Smooth muscle cell (in vitro differentiated cells): ENCODE data around the gene TRIM28. TPM values are rescaled to one million over a fixed set of nuclear protein-coding genes. Genes with fewer than 3 reads are reported as not detected.

Source experiments
- DNase-seq: peaks from one replicate; lab custom pipeline; 2025; ENCODE audit not compliant: unreplicated experiment; lab: John Stamatoyannopoulos, UW
- H2AFZ ChIP-seq: fragments of 200-600 bp; sonication (generic); 2 replicates; pipeline ENCODE4 v1.6.0; 2016; ENCODE audit warnings: antibody characterized with exemption, low read depth, mild to moderate bottlenecking
- H3F3A ChIP-seq: fragments of 200-600 bp; sonication (generic); 2 replicates; pipeline ENCODE4 v1.6.0; 2017; ENCODE audit warnings: antibody characterized with exemption, low read depth
- H3K27ac ChIP-seq: fragments of 200-600 bp; sonication (generic); 2 replicates; pipeline ENCODE4 v1.5.1; 2016; ENCODE audit warnings: low read depth, mild to moderate bottlenecking
- H3K27me3 ChIP-seq: fragments of 200-600 bp; sonication (generic); 2 replicates; pipeline ENCODE4 v1.6.1; 2016; ENCODE audit warnings: low read depth, mild to moderate bottlenecking
- H3K36me3 ChIP-seq: fragments of 200-600 bp; sonication (generic); 2 replicates; pipeline ENCODE4 v1.5.1; 2016; ENCODE audit warnings: low read depth
- H3K4me1 ChIP-seq: fragments of 200-600 bp; sonication (generic); 2 replicates; pipeline ENCODE4 v1.5.1; 2016; ENCODE audit warnings: low read depth
- H3K4me2 ChIP-seq: fragments of 200-600 bp; sonication (generic); 2 replicates; pipeline ENCODE4 v1.6.0; 2016; ENCODE audit warnings: mild to moderate bottlenecking
- H3K4me3 ChIP-seq: fragments of 200-600 bp; sonication (generic); 2 replicates; pipeline ENCODE4 v1.5.1; 2016; ENCODE audit warnings: mild to moderate bottlenecking
- H3K79me2 ChIP-seq: fragments of 200-600 bp; sonication (generic); 2 replicates; pipeline ENCODE4 v1.6.0; 2016; ENCODE audit warnings: low read depth, mild to moderate bottlenecking
- H3K9ac ChIP-seq: fragments of 200-600 bp; sonication (generic); 2 replicates; pipeline ENCODE4 v1.6.0; 2016; ENCODE audit warnings: low read depth
- H3K9me3 ChIP-seq: fragments of 200-600 bp; sonication (generic); replicated peaks from 2 replicates; pipeline ENCODE4 v1.5.1; 2016; ENCODE audit warnings: low read depth
- H4K20me1 ChIP-seq: fragments of 200-600 bp; sonication (generic); 2 replicates; pipeline ENCODE4 v1.6.0; 2016; ENCODE audit warnings: low read depth
- CTCF ChIP-seq: fragments of 200-600 bp; sonication (generic); IDR thresholded peaks from 2 replicates; pipeline ENCODE4 v1.5.1; 2017; ENCODE audit warnings: borderline replicate concordance, mild to moderate bottlenecking, antibody characterized with exemption; ENCODE audit not compliant: insufficient read depth, poor library complexity, severe bottlenecking
- WGBS: methylation state at CpG from one replicate; pipeline ENCODE4 v1.1.7; 2016; ENCODE audit warnings: low lambda C conversion rate; 5-methylcytosine and 5-hydroxymethylcytosine counted together
- polyA plus RNA-seq: library from polyadenylated mRNA; unstranded; fragments of >200 nt; fragmentation: Nextera tagmentation; extraction: Ambion mirVana; gene quantifications from 2 replicates; pipeline ENCODE4 v1.2.1, GENCODE V29; 2016
- total RNA-seq: library from RNA; depleted of rRNA; stranded (reverse); fragments of >200 nt; gene quantifications from 2 replicates; pipeline ENCODE4 v1.2.3, GENCODE V29; 2014

The TRIM28 gene
- total and polyA plus RNA-seq, 2 experiments from 2014 or later: 148 to 178 TPM

GRCh38 chr19:58555369-58555885, 11.6 kb downstream of the TRIM28 start:
- TF ChIP-seq CTCF: no peak
- Histone ChIP-seq H3K4me2 (peak overlapping the region; percentile 92), H3K9ac (peak overlapping the region; percentile 85), H3K79me2 (peaks cover 47% of the 10 kb centered on the region), H3K4me1 (peaks cover 25% of the 10 kb centered on the region), H4K20me1 (peaks cover 17% of the 10 kb centered on the region), H3K9me3 (no peaks in the 10 kb centered on the region), H3K27me3 (no peaks in the 10 kb centered on the region), H3F3A (peaks cover 27% of the 10 kb centered on the region), H3K4me3 (peak overlapping the region; percentile 63), H2AFZ (no peak overlapping the region), H3K27ac (peak overlapping the region; percentile 98), H3K36me3 (no peaks in the 10 kb centered on the region)
- WGBS: 75% methylated on average over 4 of the region's 4 CpGs
- no peak for DNase-seq

- peaks cover 27% of the 10 kb centered on the region for H3F3A ChIP-seq
- 94% methylated on average over 14 of the region's 16 CpGs for WGBS
- TF ChIP-seq CTCF: no peak
- no peaks in the 10 kb centered on the region for H3K36me3 ChIP-seq
- no peaks in the 10 kb centered on the region for H3K27me3 ChIP-seq
- H3K4me2 ChIP-seq: no peak overlapping the region
- no peaks in the 10 kb centered on the region for H3K9me3 ChIP-seq
- peaks cover 14% of the 10 kb centered on the region for H4K20me1 ChIP-seq
- H3K9ac ChIP-seq: peak overlapping the region; percentile 96
- peaks cover 25% of the 10 kb centered on the region for H3K4me1 ChIP-seq
- no peak for DNase-seq
- peak overlapping the region; percentile 98 for H3K27ac ChIP-seq
- no peak overlapping the region for H3K4me3 ChIP-seq
- H3K79me2 ChIP-seq: peaks cover 47% of the 10 kb centered on the region
- H2AFZ ChIP-seq: no peak overlapping the region
Measured at GRCh38 chr19:58555920-58556621, 12.2 kb downstream of the TRIM28 start.

- no peak for TF ChIP-seq CTCF
- peak overlapping the region; percentile 93 for H3K4me2 ChIP-seq
- H3K9ac ChIP-seq: peak overlapping the region; percentile 96
- H3K27ac ChIP-seq: peak overlapping the region; percentile 98
- peak overlapping the region; percentile 62 for H3K4me3 ChIP-seq
- WGBS: 85% methylated on average over 10 of the region's 10 CpGs
- H2AFZ ChIP-seq: no peak overlapping the region
- H3K27me3 ChIP-seq: no peaks in the 10 kb centered on the region
- peaks cover 47% of the 10 kb centered on the region for H3K79me2 ChIP-seq
- H3F3A ChIP-seq: peaks cover 27% of the 10 kb centered on the region
- H3K36me3 ChIP-seq: no peaks in the 10 kb centered on the region
- peaks cover 14% of the 10 kb centered on the region for H4K20me1 ChIP-seq
- no peak for DNase-seq
- peaks cover 25% of the 10 kb centered on the region for H3K4me1 ChIP-seq
- no peaks in the 10 kb centered on the region for H3K9me3 ChIP-seq
Measured at GRCh38 chr19:58556622-58557220, 12.9 kb downstream of the TRIM28 start.
